Brain microvascular endothelial cell (primary cell): Measurements from ENCODE around the gene HASPIN.

Experiments used
- DNase-seq: peaks from one replicate; pipeline ENCODE4 v3.0.0-alpha.2; 2020
- H3K27ac ChIP-seq: fragments of 250-450 bp; sonication (Bioruptor Pico); 2 replicates; pipeline ENCODE4 v1.5.1; 2020; ENCODE audit warnings: mild to moderate bottlenecking, moderate library complexity
- H3K27me3 ChIP-seq: fragments of 250-450 bp; sonication (Bioruptor Pico); replicated peaks from 2 replicates; pipeline ENCODE4 v1.5.1; 2020; ENCODE audit warnings: mild to moderate bottlenecking
- H3K36me3 ChIP-seq: fragments of 250-450 bp; sonication (Bioruptor Pico); replicated peaks from 2 replicates; pipeline ENCODE4 v1.5.1; 2020; ENCODE audit warnings: mild to moderate bottlenecking
- H3K4me3 ChIP-seq: 2 replicates; pipeline ENCODE4 v1.5.1; 2011; ENCODE audit warnings: low read depth, mild to moderate bottlenecking, control low read depth, low read length, moderate library complexity
- in situ Hi-C: cut with HindIII; loops from 2 replicates; pipeline ENCODE4 v1.10.0; 2017; ENCODE audit warnings: low sequenced_read_pairs, low pct_ligation_motif_present
- TF ChIP-seq, protein P1 (sequence below): IDR thresholded peaks from 2 replicates; pipeline ENCODE4 v1.5.1; 2011; ENCODE audit warnings: low read depth, mild to moderate bottlenecking, moderate library complexity, low read length, control low read depth, inconsistent platforms; ENCODE audit errors: missing control alignments

The HASPIN gene

DNA sequence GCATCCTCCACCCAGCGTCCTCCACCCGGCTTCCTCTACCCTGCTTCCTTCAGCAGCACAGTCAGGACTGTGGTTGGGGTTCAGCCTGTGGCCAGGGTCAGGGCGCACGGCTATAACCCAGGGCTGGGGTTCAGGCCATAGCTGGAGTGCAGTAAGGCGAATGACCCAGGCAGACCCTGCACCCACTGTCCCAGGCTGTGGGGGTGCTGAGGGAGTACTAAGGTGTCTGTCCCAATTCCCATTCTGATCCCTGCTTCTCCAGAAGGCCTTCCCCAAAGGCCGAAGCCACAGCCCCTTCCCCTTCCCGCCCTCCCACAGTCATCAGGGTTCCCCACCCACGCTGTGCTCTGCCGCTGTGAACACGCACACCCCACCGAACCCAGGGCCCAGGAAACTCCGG is 42.6 kb upstream of the HASPIN start:
- H3K27me3 ChIP-seq, result no peaks in the 10 kb centered on the region
- no peaks in the 10 kb centered on the region for H3K36me3 ChIP-seq
- H3K27ac ChIP-seq, result no peak overlapping the region
- in situ Hi-C loops, result no loop called here
- DNase-seq, result no peak
- H3K4me3 ChIP-seq, result no peak overlapping the region
- TF ChIP-seq, protein P1, sequence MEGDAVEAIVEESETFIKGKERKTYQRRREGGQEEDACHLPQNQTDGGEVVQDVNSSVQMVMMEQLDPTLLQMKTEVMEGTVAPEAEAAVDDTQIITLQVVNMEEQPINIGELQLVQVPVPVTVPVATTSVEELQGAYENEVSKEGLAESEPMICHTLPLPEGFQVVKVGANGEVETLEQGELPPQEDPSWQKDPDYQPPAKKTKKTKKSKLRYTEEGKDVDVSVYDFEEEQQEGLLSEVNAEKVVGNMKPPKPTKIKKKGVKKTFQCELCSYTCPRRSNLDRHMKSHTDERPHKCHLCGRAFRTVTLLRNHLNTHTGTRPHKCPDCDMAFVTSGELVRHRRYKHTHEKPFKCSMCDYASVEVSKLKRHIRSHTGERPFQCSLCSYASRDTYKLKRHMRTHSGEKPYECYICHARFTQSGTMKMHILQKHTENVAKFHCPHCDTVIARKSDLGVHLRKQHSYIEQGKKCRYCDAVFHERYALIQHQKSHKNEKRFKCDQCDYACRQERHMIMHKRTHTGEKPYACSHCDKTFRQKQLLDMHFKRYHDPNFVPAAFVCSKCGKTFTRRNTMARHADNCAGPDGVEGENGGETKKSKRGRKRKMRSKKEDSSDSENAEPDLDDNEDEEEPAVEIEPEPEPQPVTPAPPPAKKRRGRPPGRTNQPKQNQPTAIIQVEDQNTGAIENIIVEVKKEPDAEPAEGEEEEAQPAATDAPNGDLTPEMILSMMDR, result no peak

DNA sequence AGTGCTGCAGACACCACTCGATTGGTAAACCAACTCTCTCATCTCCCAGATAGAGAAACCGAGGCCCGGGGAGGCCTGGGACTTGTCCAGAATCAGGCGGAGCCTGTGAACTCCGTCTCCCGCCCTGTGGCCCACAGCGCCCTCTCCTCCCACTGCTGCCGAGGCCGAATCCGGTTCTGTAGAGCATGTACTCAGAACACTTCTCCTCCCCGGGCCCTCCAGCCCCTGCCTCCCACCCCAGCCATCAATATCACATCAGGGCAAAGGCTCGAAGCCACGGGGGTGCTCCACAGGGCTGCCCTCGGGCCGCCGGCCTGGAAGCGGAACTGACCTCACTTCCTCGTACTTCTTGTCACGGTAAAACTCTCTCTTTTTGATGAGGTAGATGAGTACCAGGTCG is 42.1 kb upstream of the HASPIN start:
- in situ Hi-C loops, result no loop called here
- H3K27me3 ChIP-seq, result no peaks in the 10 kb centered on the region
- H3K27ac ChIP-seq, result no peak overlapping the region
- DNase-seq, result no peak
- no peaks in the 10 kb centered on the region for H3K36me3 ChIP-seq
- TF ChIP-seq, protein P1, result no peak
- H3K4me3 ChIP-seq, result no peak overlapping the region

DNA sequence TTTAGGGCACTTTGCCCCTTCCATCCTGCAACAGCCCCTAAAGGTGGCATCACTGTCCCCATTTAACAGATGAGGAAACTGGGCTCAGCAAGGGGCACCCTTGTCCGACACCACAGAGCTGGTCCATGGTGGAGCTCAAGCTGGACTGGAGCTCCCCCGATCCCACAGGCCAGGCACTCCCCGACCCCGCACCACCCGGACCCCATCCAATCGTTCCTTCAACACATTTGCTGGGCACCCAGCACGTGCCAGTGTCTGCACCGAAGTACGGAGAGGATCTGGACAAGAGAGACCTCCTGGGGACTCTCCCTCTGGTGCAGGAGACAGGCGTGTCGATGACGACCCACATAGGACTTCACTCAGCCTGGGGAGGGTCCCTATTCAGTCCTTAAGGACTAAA is 41.7 kb upstream of the HASPIN start:
- no peak for DNase-seq
- TF ChIP-seq, protein P1, result no peak
- Histone ChIP-seq H3K4me3 (no peak overlapping the region), H3K27ac (no peak overlapping the region), H3K36me3 (no peaks in the 10 kb centered on the region), H3K27me3 (no peaks in the 10 kb centered on the region)
- in situ Hi-C loops, result no loop called here

DNA sequence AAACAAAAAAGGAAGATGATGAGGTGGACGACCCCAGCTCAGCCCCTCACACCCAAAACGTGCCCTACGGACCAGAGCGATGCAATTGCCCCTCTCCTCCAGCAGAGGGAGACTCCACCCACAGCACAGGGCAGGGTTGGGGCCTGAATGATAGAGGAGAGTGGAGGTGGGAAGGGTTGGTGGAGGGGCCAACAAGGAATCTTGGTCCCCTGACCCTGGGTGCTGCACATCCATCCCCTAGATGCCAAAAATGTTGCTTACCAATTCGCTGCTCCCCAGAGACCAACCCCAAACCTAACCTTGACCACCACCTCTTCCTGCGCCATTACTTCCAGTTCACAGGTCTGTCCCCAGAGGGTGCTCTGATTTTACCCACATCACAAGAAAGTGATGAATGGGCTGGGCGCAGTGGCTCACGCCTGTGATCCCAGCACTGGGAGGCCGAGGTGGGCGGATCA is 40.6 kb upstream of the HASPIN start:
- no peak overlapping the region for H3K4me3 ChIP-seq
- H3K36me3 ChIP-seq, result no peaks in the 10 kb centered on the region
- H3K27ac ChIP-seq, result no peak overlapping the region
- no peaks in the 10 kb centered on the region for H3K27me3 ChIP-seq
- DNase-seq, result no peak
- in situ Hi-C loops, result no loop called here
- TF ChIP-seq, protein P1, result peak; percentile 97

DNA sequence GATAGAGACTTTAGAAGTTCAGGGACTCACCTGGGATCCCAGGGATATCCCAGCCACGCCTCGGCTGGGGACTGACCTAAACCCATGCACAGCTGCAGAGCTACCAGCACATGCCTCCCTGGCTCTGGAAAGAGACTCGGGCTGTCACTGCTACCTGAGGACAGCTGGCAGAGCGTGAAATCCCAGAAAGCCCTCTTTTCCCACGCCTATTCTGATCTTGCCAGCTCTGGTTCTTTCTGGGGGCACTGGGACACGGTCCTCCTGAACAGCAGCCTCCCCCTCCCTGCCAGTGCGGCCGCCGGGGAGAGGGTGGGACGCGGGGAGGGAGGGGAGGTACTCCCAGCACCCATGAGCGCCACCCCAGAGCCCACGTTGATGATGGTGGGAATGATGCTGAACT is 38.5 kb upstream of the HASPIN start:
- H3K27ac ChIP-seq, result no peak overlapping the region

DNA sequence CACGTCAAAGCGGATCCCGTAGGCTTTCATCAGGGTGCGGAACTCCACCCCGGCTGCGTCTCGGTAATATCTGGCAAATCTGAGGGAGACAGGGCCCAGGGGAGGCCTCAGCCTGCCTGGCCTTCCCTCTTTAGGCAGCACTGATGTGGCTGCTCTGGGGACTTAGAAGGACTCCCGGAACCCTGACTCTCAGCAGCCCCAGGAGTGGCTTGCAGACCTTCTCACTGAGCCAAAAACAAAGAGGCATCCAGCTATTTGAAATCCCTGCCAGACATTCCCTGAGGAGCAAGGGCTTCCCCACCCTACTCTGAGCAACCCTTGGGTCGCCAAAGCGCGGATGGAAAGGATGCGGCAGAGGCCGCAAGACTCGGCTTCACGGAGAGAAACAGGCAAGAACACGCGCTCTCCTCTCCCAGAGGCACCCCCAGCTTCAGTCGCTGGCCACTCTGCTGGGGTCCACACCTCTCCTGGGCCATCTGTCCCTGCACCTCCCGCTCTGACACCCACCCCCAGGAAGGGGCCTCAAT is 35.6 kb upstream of the HASPIN start:
- DNase-seq, result no peak
- TF ChIP-seq, protein P1, result no peak

More for the DNA sequence above, 38.5 kb upstream of the HASPIN start:
- Histone ChIP-seq H3K27me3 (no peaks in the 10 kb centered on the region), H3K36me3 (no peaks in the 10 kb centered on the region), H3K4me3 (no peak overlapping the region)
- in situ Hi-C loops, result no loop called here
- no peak for DNase-seq
- TF ChIP-seq, protein P1, result no peak

More for the DNA sequence above, 35.6 kb upstream of the HASPIN start:
- Histone ChIP-seq H3K4me3 (no peak overlapping the region), H3K27ac (no peak overlapping the region), H3K36me3 (no peaks in the 10 kb centered on the region), H3K27me3 (no peaks in the 10 kb centered on the region)
- in situ Hi-C loops, result no loop called here
